Measurements from ENCODE around the gene FRMD8. TPM values are rescaled to one million over a fixed set of nuclear protein-coding genes. Genes with fewer than 3 reads are reported as not detected.

Gene FRMD8
- total RNA-seq, 6 donors from 2014 or later, result 31.4 to 77.5 (median 45.8) TPM

DNA sequence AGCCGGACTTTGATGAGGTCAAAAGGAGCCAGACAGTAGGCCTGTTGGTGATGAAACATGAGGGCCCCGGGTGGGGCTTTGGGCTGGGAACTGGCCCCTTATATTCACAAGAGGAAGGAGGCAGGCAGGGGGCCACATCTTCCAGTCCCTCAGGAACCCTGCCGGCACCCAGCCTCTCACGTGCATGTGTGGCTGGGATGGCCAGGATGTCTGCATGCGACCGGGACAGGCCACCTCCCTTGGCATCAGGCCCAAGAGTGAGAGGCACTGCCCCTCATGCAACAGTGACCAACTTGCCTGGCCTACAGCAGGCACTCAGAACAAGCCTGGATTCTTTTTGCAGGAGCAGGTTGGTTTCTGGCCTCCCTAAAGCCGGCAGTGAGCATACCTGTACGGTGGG, 9.4 kb upstream of the FRMD8 start:
- no peaks in the 10 kb centered on the region for H3K36me3 ChIP-seq
- peak in 1 of 2 donors; percentile 41 for DNase-seq
- H3K27ac ChIP-seq, result peak overlapping the region in 1 of 4 donors; percentile 53
- WGBS, 2 donors, result 69 to 72% methylated on average over 3 to 8 of the region's 8 CpGs
- no peak for ATAC-seq (ENCODE audit: low FRiP score in 2 of 2)
- no peak overlapping the region for H3K4me3 ChIP-seq
- H3K4me1 ChIP-seq, result peaks cover 14 to 47% (median 19%) of the 10 kb centered on the region in 4 donors
- no peaks in the 10 kb centered on the region for H3K27me3 ChIP-seq
- H3K9me3 ChIP-seq, result no peaks in the 10 kb centered on the region
- no peak for TF ChIP-seq POLR2A (IDR thresholded peaks at IDR 0.05)
- TF ChIP-seq EP300 (IDR thresholded peaks at IDR 0.05), result peak in 1 of 4 donors; percentile 24

DNA sequence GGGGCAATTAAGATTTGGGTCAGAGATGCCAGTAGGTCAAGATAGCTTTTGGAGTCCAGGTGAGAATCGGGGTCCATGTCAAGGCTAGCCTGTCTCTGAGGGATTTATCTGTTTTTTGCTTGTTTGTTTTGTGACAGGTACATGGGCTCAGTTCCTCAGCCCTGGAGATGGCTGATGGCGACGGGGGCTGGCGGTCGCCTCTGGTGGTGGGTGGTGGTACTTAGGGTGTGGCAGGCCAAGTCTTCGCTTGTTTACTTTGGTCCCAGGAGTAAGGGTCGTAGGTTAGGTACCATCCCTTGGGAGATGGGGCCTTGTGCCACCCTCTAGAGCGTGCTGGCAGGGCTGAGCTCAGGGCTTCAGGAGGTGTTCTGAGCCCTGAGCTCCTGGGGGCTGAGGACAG, 8.7 kb upstream of the FRMD8 start:
- ATAC-seq (ENCODE audit: low FRiP score in 2 of 2) (no peak), DNase-seq (peak in 1 of 2 donors; percentile 68)
- 91 to 95% methylated on average over 6 to 8 of the region's 8 CpGs for WGBS, 2 donors

DNA sequence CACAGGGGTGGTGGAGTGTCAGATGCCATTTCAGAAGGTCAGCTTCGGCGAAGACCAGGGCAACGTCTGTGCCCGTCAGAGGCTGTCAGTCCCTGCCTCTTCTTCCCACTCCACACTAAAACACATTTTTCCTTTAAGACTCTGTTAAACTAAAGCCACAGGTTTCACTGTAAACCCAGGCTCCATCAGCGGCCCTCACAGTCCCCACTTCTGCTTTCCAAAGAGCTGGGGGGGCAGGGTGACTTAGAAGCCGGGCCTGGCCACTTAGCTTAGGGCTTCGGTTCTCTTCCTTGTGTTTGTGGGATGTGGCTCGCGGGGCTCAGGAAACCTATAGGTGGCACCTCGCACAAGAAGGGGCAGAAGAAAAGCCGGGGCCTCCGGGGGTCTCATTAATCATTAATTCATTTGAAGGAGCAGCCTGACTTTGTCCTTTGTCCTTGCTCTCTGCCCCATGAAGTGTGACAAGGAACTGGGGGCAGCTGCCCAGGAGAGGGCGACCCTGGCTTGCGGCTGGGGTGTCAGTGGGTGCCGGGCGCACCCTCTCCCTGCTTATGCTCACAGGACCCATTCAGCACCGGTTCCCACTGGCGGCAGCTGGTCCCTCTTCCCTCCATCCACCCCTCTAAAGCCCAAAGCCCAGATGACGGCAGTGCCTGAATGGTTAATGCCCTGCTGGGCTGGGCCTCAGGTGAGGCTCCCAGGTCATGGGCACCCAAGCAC, 8.1 kb upstream of the FRMD8 start:
- no peak overlapping the region for H3K4me3 ChIP-seq
- H3K27me3 ChIP-seq, result no peaks in the 10 kb centered on the region
- H3K9me3 ChIP-seq, result no peaks in the 10 kb centered on the region
- DNase-seq (peak; percentile 53 to 55), ATAC-seq (ENCODE audit: low FRiP score in 2 of 2) (no peak)
- H3K4me1 ChIP-seq, result peaks cover 27 to 59% (median 29%) of the 10 kb centered on the region in 4 donors
- TF ChIP-seq EP300 (IDR thresholded peaks at IDR 0.05) (no peak), POLR2AphosphoS5 (IDR thresholded peaks at IDR 0.05) (no peak), POLR2A (IDR thresholded peaks at IDR 0.05) (no peak)
- TF ChIP-seq, protein P1, sequence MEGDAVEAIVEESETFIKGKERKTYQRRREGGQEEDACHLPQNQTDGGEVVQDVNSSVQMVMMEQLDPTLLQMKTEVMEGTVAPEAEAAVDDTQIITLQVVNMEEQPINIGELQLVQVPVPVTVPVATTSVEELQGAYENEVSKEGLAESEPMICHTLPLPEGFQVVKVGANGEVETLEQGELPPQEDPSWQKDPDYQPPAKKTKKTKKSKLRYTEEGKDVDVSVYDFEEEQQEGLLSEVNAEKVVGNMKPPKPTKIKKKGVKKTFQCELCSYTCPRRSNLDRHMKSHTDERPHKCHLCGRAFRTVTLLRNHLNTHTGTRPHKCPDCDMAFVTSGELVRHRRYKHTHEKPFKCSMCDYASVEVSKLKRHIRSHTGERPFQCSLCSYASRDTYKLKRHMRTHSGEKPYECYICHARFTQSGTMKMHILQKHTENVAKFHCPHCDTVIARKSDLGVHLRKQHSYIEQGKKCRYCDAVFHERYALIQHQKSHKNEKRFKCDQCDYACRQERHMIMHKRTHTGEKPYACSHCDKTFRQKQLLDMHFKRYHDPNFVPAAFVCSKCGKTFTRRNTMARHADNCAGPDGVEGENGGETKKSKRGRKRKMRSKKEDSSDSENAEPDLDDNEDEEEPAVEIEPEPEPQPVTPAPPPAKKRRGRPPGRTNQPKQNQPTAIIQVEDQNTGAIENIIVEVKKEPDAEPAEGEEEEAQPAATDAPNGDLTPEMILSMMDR (IDR thresholded peaks at IDR 0.05), result no peak
- peak overlapping the region in 1 of 4 donors; percentile 49 for H3K27ac ChIP-seq
- 68 to 69% methylated on average over 12 to 19 of the region's 19 CpGs for WGBS, 2 donors
- H3K36me3 ChIP-seq, result no peaks in the 10 kb centered on the region

More for the DNA sequence above, 8.7 kb upstream of the FRMD8 start:
- TF ChIP-seq, protein P1 (IDR thresholded peaks at IDR 0.05), result no peak
- no peak for TF ChIP-seq EP300 (IDR thresholded peaks at IDR 0.05)
- TF ChIP-seq POLR2AphosphoS5 (IDR thresholded peaks at IDR 0.05), result no peak
- TF ChIP-seq POLR2A (IDR thresholded peaks at IDR 0.05), result no peak
- Histone ChIP-seq H3K36me3 (no peaks in the 10 kb centered on the region), H3K4me1 (peaks cover 21 to 53% (median 23%) of the 10 kb centered on the region in 4 donors), H3K4me3 (no peak overlapping the region), H3K27me3 (no peaks in the 10 kb centered on the region), H3K9me3 (no peaks in the 10 kb centered on the region), H3K27ac (peak overlapping the region in 1 of 4 donors; percentile 26)

DNA sequence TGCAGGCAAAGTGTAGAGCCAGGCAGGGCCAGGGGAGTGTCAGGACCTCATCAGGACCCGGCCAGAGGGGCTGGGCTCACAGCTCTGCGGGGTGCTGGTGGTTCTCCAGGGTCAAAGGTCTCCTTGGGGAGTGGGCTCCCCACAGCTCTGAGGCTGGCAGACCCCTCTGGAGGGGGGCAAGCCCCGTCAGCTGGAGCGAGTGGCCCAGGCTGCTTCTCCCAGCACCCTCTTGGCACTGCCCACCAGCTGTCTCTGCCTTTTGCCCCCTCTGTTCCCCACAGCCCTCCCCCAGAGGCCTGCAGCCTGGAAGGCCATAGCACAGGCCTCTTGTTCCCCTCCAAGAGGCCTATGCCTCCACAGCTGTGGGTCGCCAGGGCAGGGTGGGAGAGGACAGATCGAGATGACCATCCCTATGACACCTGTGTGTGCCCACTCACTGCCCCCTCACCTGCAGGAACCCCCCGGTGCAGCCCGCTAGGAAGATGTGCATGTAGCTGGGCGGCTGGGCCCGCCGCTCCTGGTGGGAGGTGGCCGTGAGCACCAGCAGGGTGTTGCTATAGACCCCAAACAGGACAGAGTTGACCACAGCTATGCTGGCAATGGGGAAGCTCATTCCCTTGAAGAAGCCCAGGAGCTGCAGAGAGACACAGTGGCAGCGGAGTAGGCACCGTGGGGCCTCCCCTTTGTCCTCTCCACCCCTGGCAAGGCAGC, 7.4 kb upstream of the FRMD8 start:
- H3K4me3 ChIP-seq, result no peak overlapping the region
- H3K27ac ChIP-seq, result peak overlapping the region in 2 of 4 donors; percentile 49 to 98
- H3K9me3 ChIP-seq, result no peaks in the 10 kb centered on the region
- peak in 1 of 2 donors; percentile 71 for DNase-seq
- no peaks in the 10 kb centered on the region for H3K27me3 ChIP-seq
- peaks cover 34 to 66% (median 36%) of the 10 kb centered on the region in 4 donors for H3K4me1 ChIP-seq
- 95 to 100% methylated on average over 2 to 13 of the region's 14 CpGs for WGBS, 2 donors
- ATAC-seq (ENCODE audit: low FRiP score in 2 of 2), result no peak
- TF ChIP-seq, protein P1 (IDR thresholded peaks at IDR 0.05), result no peak
- TF ChIP-seq POLR2A (IDR thresholded peaks at IDR 0.05), result no peak
- no peak for TF ChIP-seq POLR2AphosphoS5 (IDR thresholded peaks at IDR 0.05)
- no peak for TF ChIP-seq EP300 (IDR thresholded peaks at IDR 0.05)
- H3K36me3 ChIP-seq, result no peaks in the 10 kb centered on the region

DNA sequence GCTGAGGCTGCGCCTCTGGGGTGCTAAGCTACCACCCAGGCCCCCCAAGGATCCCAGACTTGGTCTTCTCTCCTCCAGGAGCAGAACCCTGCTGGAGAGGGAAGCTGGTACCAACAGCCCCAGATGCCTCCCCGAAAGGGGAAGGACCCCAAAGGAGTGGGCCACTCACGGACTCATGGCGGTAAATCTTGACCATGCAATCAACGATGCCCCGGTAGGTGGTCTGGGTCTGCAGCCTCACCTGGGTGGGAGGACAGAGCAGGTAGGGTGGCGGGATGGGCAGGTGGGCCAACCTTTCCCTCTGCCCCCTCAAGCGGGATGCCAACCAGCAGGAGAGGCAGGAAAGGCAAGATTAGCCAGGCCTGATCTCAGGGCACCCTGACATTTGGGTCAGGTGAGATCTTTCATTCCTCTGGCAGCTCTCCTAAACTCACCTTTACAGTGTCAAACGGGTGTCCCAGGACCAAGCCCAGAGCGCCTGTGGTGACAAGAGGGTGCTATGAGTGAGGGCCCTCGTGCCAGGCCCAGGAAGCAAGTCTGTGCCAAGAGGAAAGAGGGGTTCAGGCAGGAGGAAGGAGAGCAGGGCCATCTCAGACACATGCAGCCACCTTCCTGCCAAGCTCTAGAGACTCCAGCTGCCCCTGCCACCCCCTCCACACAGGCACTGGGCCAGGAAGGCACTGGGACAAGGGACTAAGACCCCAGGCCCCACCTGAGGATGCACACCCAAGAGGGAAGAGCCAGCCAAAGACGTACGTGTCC, 6.6 kb upstream of the FRMD8 start:
- ATAC-seq (ENCODE audit: low FRiP score in 2 of 2), result no peak

More for the DNA sequence above, 6.6 kb upstream of the FRMD8 start:
- no peaks in the 10 kb centered on the region for H3K9me3 ChIP-seq
- TF ChIP-seq POLR2A (IDR thresholded peaks at IDR 0.05) (no peak), POLR2AphosphoS5 (IDR thresholded peaks at IDR 0.05) (no peak), EP300 (IDR thresholded peaks at IDR 0.05) (no peak)
- TF ChIP-seq, protein P1 (IDR thresholded peaks at IDR 0.05), result no peak
- H3K27me3 ChIP-seq, result no peaks in the 10 kb centered on the region
- no peak for DNase-seq
- H3K27ac ChIP-seq, result peak overlapping the region; percentile 93 to 99 (median 98)
- peaks cover 42 to 74% (median 44%) of the 10 kb centered on the region in 4 donors for H3K4me1 ChIP-seq
- 89 to 91% methylated on average over 8 to 13 of the region's 13 CpGs for WGBS, 2 donors
- H3K4me3 ChIP-seq, result no peak overlapping the region
- H3K36me3 ChIP-seq, result no peaks in the 10 kb centered on the region
